Subcutaneous adipose tissue (tissue), 4 donors: ENCODE measurements around the gene LMF1. TPM values are rescaled to one million over a fixed set of nuclear protein-coding genes. Genes with fewer than 3 reads are reported as not detected.

ENCODE experiments used
- total RNA-seq, 4 donors: library from RNA; depleted of rRNA; stranded (reverse); fragments of >200 nt; gene quantifications; one replicate each; pipeline ENCODE4 v1.1.0, GENCODE V29; 2016
- TF ChIP-seq, protein P1 (sequence below): fragments of 450-650 bp; IDR thresholded peaks from one replicate; pipeline ENCODE4 v1.5.1; 2016; ENCODE audit warnings: low read depth, mild to moderate bottlenecking, control low read depth, antibody characterized with exemption, moderate library complexity

Gene LMF1
- total RNA-seq, 4 donors from 2014 or later = 16.0 to 30.3 (median 24.2) TPM

DNA sequence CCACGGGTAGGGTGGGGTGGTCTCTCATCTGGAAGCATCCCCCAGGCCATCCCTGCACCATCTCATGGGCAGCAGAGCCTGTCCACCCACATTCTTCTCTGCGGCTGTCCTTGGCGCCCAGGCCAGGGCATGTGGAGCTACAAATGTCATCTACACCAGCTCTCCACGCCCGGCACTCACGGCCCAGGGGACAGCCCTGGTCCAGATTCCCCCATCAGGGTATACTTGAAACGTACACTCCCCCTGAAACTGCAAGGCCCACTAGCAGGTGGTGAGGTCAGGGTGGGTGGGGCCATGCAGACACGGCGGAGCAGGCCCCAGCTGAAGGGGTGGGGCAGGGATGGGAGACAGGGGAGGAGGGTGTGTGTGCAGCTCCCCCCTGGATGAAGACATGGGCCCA lies 7.6 kb upstream of the LMF1 start:
- TF ChIP-seq, protein P1, sequence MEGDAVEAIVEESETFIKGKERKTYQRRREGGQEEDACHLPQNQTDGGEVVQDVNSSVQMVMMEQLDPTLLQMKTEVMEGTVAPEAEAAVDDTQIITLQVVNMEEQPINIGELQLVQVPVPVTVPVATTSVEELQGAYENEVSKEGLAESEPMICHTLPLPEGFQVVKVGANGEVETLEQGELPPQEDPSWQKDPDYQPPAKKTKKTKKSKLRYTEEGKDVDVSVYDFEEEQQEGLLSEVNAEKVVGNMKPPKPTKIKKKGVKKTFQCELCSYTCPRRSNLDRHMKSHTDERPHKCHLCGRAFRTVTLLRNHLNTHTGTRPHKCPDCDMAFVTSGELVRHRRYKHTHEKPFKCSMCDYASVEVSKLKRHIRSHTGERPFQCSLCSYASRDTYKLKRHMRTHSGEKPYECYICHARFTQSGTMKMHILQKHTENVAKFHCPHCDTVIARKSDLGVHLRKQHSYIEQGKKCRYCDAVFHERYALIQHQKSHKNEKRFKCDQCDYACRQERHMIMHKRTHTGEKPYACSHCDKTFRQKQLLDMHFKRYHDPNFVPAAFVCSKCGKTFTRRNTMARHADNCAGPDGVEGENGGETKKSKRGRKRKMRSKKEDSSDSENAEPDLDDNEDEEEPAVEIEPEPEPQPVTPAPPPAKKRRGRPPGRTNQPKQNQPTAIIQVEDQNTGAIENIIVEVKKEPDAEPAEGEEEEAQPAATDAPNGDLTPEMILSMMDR = no peak

DNA sequence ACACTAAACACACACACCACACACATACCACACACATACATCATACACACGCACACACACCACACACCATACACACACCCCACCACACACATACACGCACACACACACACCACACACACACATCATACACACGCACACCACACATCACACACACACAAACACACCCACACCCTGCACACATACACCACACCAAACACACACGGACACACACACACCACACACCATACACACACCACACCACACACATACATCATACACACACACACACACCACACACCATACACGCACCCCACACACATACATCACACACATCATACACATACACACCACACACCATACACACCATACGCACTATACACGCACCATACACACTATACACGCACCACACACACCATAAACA lies 7.1 kb upstream of the LMF1 start:
- TF ChIP-seq, protein P1 = no peak

DNA sequence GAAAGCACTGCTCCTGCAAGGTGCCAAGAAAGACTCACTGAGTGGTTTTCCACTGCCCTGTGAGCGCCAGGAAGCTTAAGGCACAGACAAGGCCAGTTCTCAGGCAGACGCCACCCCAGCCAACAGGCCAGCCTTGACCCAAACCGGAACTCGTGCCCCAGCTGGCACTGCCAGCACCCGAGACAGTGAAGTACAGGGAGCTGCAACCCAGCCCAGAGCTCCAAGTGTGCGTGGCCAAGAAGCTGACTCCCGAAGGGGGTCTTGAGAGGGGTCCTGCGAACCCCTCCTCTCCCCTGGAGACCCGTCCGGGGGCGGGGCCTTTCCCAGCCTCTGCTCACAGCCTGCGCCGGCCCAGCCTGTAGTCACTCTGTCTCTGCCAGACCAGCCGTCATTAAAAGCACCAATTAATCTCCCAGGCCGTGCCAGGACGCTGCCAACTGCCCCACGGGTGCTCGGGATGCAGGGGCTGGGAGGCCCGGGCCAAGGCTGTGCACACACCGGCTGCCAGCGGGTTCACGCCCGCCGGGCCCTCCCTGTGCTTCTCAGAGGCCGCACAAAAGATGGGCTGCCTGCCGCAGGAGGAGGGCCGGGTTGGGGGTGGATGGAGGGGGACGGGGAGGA lies 6.4 kb upstream of the LMF1 start:
- TF ChIP-seq, protein P1 = no peak

DNA sequence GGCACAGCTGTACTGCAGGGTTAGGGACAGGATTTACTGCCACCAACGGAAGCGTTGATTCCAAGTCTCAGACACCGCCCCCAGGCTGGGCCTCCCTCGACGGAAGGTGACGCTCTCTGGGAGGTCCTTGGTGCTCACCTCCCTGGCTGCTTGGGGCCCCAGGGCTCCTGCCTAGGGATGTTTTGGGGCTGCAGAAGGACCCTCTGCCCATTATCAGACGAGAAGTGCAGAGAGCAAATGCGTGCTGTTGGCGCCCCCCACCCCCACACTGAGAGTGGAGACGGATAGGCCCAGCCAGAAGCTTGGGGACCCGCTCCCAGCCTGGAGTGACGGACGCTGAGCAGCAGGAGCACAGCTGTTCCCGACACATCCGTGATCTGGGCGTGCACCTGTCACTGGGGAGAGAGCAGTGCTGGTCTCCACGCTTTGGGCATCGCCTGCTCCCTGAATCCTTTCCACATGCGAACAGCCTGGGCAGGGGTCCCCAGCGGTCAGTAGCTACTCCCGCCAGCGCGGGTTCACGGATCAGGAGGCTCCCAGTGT lies 5.7 kb upstream of the LMF1 start:
- TF ChIP-seq, protein P1 = no peak

DNA sequence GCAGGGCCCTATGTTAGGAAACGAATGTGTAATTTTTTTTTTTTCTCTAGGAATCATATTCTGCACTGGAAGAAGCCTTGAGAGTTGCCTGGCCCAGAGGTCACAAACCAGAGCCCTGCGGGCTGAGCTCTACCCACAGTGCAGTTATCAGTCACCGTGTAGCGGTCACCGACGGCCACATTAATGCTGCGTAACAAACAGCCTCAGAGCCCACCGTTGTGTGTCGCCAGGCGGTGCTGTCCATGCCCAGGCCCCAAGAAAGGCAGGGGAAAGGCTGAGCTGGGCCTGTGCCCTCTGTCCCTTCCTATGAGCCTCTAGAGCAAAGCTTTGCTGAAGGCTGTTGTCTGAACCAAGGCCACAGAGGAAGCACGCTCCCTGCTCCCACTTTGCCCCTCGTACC lies 4.5 kb upstream of the LMF1 start:
- TF ChIP-seq, protein P1 = no peak

DNA sequence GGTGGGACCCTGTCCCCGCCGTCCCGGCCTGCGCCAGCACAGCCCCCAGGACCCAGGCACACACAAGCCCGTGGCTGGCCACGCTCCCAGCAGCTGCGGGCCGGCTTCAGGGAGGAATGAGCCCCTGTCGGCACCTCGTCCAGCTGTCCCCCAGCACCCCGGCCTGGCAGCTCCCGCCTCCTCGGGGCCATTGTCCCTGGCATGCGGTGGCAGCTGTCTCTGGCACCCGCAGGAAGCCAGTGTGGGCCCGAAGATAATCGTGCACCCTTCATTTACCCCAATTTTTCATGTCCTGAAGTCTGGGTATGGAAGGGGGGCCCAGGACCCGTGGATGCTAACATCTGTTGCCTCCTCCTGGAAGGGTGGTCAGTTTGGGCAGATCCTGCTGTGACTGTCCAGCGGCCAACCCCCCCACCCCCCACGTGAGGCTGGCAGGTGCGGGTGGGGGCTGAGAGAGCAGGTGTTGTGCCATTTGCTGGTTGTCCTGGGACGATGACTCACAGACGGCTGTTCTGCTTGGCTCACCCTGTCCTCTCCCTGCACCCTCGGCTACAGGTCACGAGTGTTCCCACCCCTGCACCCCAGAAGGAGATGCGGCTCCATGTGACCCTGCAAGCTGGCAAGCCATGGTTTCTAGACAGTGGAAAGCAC lies 4.0 kb upstream of the LMF1 start:
- TF ChIP-seq, protein P1 = no peak

DNA sequence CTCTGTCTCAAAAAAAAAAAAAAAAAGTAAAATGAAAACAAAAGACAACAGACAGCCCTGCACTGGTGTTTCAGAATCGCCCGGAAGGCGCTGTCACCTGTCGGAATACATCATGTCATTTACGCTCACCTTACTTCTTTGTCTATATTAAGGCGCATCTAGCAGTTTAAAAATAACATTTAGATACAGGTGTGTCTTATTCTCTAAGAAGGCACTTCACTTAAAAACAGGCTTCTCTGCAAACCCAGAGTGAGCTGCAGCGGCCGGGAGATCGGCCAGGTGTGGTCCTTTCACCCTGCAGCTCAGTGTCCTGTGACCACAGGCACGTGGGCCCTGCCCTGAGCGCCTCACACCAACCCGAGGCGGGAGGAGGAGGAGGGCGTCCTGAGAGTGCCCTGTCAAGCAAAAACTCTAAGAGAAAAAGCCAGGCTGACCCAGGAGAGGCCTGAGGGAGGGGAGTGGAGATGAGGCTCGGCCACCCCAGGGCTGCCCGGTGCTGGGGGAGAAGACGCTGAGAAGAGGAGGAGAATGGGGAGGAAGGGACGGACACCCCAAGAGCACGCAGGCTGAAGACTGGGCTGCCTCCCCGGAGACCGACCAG lies 3.3 kb upstream of the LMF1 start:
- TF ChIP-seq, protein P1 = no peak
